HG02981 (cell line): ENCODE results near the gene EYS.
"Not testable (repeated sequence)": the region's sequence is repeated elsewhere in the genome, so short reads cannot be mapped to it uniquely, and the experiment has no call there.

ENCODE experiments used
- ATAC-seq: cut with Tn5 transposase; IDR thresholded peaks from one replicate; pipeline ENCODE4 v1.9.1; 2021; ENCODE audit warnings: mild to moderate bottlenecking, moderate library complexity; ENCODE audit not compliant: unreplicated experiment

EYS gene

GRCh38 chr6:64504503-64504902 lies 1202.5 kb downstream of the EYS start:
- ATAC-seq = no peak

- no peak for ATAC-seq
Observed at GRCh38 chr6:64502801-64503200, 1204.2 kb downstream of the EYS start.

GRCh38 chr6:64497634-64498033 lies 1209.4 kb downstream of the EYS start:
- ATAC-seq = no peak

- no peak for ATAC-seq
Observed at GRCh38 chr6:64489763-64490162, 1217.3 kb downstream of the EYS start.

GRCh38 chr6:64486578-64487351 lies 1220.3 kb downstream of the EYS start:
- no peak for ATAC-seq

- no peak for ATAC-seq
Observed at GRCh38 chr6:64483956-64484499, 1223.0 kb downstream of the EYS start.

GRCh38 chr6:64482631-64483030 lies 1224.4 kb downstream of the EYS start:
- no peak for ATAC-seq

- no peak for ATAC-seq
Observed at GRCh38 chr6:64479134-64479533, 1227.9 kb downstream of the EYS start.

- ATAC-seq = no peak
Observed at GRCh38 chr6:64477391-64477790, 1229.6 kb downstream of the EYS start.

- no peak for ATAC-seq
Observed at GRCh38 chr6:64476935-64477334, 1230.1 kb downstream of the EYS start.

- not testable (repeated sequence) for ATAC-seq
Observed at GRCh38 chr6:64469405-64469804, 1237.6 kb downstream of the EYS start.

GRCh38 chr6:64467656-64468055 lies 1239.4 kb downstream of the EYS start:
- no peak for ATAC-seq

GRCh38 chr6:64459411-64459944 lies 1247.5 kb downstream of the EYS start:
- ATAC-seq = no peak

GRCh38 chr6:64448101-64448500 lies 1258.9 kb downstream of the EYS start:
- not testable (repeated sequence) for ATAC-seq

- ATAC-seq = no peak
Observed at GRCh38 chr6:64445038-64445437, 1262.0 kb downstream of the EYS start.

GRCh38 chr6:64439274-64439673 lies 1267.8 kb downstream of the EYS start:
- no peak for ATAC-seq

GRCh38 chr6:64437996-64438395 lies 1269.0 kb downstream of the EYS start:
- no peak for ATAC-seq

- no peak for ATAC-seq
Observed at GRCh38 chr6:64429926-64430325, 1277.1 kb downstream of the EYS start.

- ATAC-seq = no peak
Observed at GRCh38 chr6:64428186-64428585, 1278.8 kb downstream of the EYS start.

- no peak for ATAC-seq
Observed at GRCh38 chr6:64415926-64416325, 1291.1 kb downstream of the EYS start.

GRCh38 chr6:64411226-64411625 lies 1295.8 kb downstream of the EYS start:
- ATAC-seq = no peak

- no peak for ATAC-seq
Observed at GRCh38 chr6:64409948-64410347, 1297.1 kb downstream of the EYS start.
